B cell (primary cell): ENCODE data around the gene CALN1. TPM values are rescaled to one million over a fixed set of nuclear protein-coding genes. Genes with fewer than 3 reads are reported as not detected.

ENCODE experiments used
- ATAC-seq: fragments of 200-7000 bp; cut with Tn5 transposase; one replicate; pipeline ENCODE4 v1.10.0; 2021; ENCODE audit warnings: low read depth, mild to moderate bottlenecking, moderate number of reproducible peaks, moderate library complexity
- CTCF ChIA-PET: fragments of 350-600 bp; sonication (Branson Sonifier 250); formaldehyde crosslinking; loops from one replicate; lab custom pipeline; 2021; ENCODE audit warnings: antibody characterized with exemption, inconsistent platforms; lab: Charles Lee
- POLR2A ChIA-PET: fragments of 350-600 bp; sonication (Branson Sonifier 250); formaldehyde crosslinking; loops from one replicate; lab custom pipeline; 2021; ENCODE audit warnings: antibody characterized with exemption; lab: Charles Lee
- DNase-seq: peaks from one replicate; pipeline ENCODE4 v3.0.0; 2013
- H2AFZ ChIP-seq: 2 replicates; pipeline ENCODE4 v1.6.1; 2012; ENCODE audit warnings: mild to moderate bottlenecking, low read depth, low read length; ENCODE audit not compliant: insufficient read depth, poor library complexity, severe bottlenecking
- H3K27ac ChIP-seq, 2 donors: 1 replicate in 1 of 2; 2 replicates in 1 of 2; pipeline ENCODE4 v1.5.1; 2012 to 2013; ENCODE audit warnings: low read length in 2 of 2, mild to moderate bottlenecking in 2 of 2, moderate library complexity in 1 of 2
- H3K27me3 ChIP-seq, 4 experiments: fragments of 200-600 bp in 1 of 4; sonication (generic) in 1 of 4; replicated peaks in 1 of 4; 1 replicate in 2 of 4; 2 replicates in 2 of 4; pipeline versions ENCODE4 v1.6.1 to v1.7.0; 2013 to 2016; ENCODE audit warnings: low read length in 3 of 4, mild to moderate bottlenecking in 2 of 4, mixed read lengths in 1 of 4, moderate library complexity in 1 of 4; ENCODE audit not compliant: insufficient read depth in 4 of 4, control insufficient read depth in 3 of 4; ENCODE audit errors: control extremely low read depth in 1 of 4
- H3K36me3 ChIP-seq, 2 experiments: replicated peaks in 1 of 2; 1 replicate in 1 of 2; 2 replicates in 1 of 2; pipeline versions ENCODE4 v1.6.1 to v1.7.1; 2013; ENCODE audit warnings: low read length in 1 of 2; ENCODE audit not compliant: insufficient read depth in 2 of 2, control insufficient read depth in 1 of 2; ENCODE audit errors: control extremely low read depth in 1 of 2, extremely low read depth in 1 of 2
- H3K4me1 ChIP-seq, 2 donors: fragments of 200-600 bp in 1 of 2; sonication (generic) in 1 of 2; 1 replicate in 1 of 2; 2 replicates in 1 of 2; pipeline versions ENCODE4 v1.5.1 to v1.6.1; 2013 to 2017; ENCODE audit warnings: low read length in 2 of 2; ENCODE audit not compliant: control insufficient read depth in 2 of 2, insufficient read depth in 2 of 2
- H3K4me2 ChIP-seq: replicated peaks from 2 replicates; pipeline ENCODE3; 2012; ENCODE audit warnings: mild to moderate bottlenecking, low read depth, low read length; ENCODE audit not compliant: poor library complexity, severe bottlenecking
- H3K4me3 ChIP-seq, 5 experiments: fragments of 200-600 bp in 1 of 5; sonication (generic) in 1 of 5; 1 replicate in 3 of 5; 2 replicates in 2 of 5; pipeline versions ENCODE4 v1.5.1 to v1.7.0; 2011 to 2016; ENCODE audit warnings: low read length in 4 of 5, mild to moderate bottlenecking in 4 of 5, low read depth in 2 of 5, control low read depth in 1 of 5, moderate library complexity in 1 of 5; ENCODE audit not compliant: insufficient read depth in 1 of 5; ENCODE audit errors: control extremely low read depth in 1 of 5, extremely low read depth in 1 of 5
- H3K79me2 ChIP-seq: fragments of 200-600 bp; sonication (generic); one replicate; pipeline ENCODE4 v1.6.0; 2016; ENCODE audit warnings: low read length; ENCODE audit not compliant: control insufficient read depth, insufficient read depth
- H3K9ac ChIP-seq: fragments of 200-600 bp; sonication (generic); 2 replicates; pipeline ENCODE4 v1.6.1; 2017; ENCODE audit warnings: mild to moderate bottlenecking, low read length, moderate library complexity
- H3K9me3 ChIP-seq, 3 donors: one replicate each; pipeline versions ENCODE4 v1.6.1 to v1.7.1; 2013; ENCODE audit warnings: low read length in 2 of 3; ENCODE audit not compliant: control insufficient read depth in 2 of 3, insufficient read depth in 1 of 3; ENCODE audit errors: control extremely low read depth in 1 of 3
- H4K20me1 ChIP-seq: 2 replicates; pipeline ENCODE4 v1.6.0; 2012; ENCODE audit warnings: mild to moderate bottlenecking, low read length; ENCODE audit not compliant: insufficient read depth, control insufficient read depth, poor library complexity, severe bottlenecking
- H3K27ac Mint-ChIP-seq: one replicate; pipeline ENCODE4 v1.8.0; 2021; ENCODE audit warnings: mixed read lengths
- H3K27me3 Mint-ChIP-seq: one replicate; pipeline ENCODE4 v1.8.0; 2021; ENCODE audit warnings: mixed read lengths
- H3K4me1 Mint-ChIP-seq: one replicate; pipeline ENCODE4 v1.8.0; 2021; ENCODE audit warnings: mixed read lengths
- H3K4me3 Mint-ChIP-seq: one replicate; pipeline ENCODE4 v1.8.0; 2021; ENCODE audit warnings: mixed read lengths
- H3K9me3 Mint-ChIP-seq: one replicate; pipeline ENCODE4 v1.8.0; 2022; ENCODE audit warnings: mixed read lengths; ENCODE audit not compliant: insufficient read depth
- CTCF ChIP-seq: fragments of 200-600 bp; IDR thresholded peaks from one replicate; pipeline ENCODE4 v1.8.0; 2022; ENCODE audit warnings: antibody characterized with exemption, mild to moderate bottlenecking
- EZH2 ChIP-seq: IDR thresholded peaks from 2 replicates; pipeline ENCODE4 v1.6.1; 2012; ENCODE audit warnings: borderline replicate concordance, low read depth, mild to moderate bottlenecking, moderate library complexity, low read length; ENCODE audit not compliant: insufficient read depth, poor library complexity, severe bottlenecking
- WGBS: methylation state at CpG from one replicate; pipeline ENCODE4 v1.1.5; 2013; ENCODE audit warnings: missing lambda C conversion rate; ENCODE audit not compliant: insufficient coverage; 5-methylcytosine and 5-hydroxymethylcytosine counted together
- intact Hi-C: fragments of 100-400 bp; cut with micrococcal nuclease; formaldehyde crosslinking; loops from one replicate; pipeline ENCODE4 v1.10.0; 2022
- polyA plus RNA-seq: library from polyadenylated mRNA; depleted of rRNA; stranded (reverse); fragments of >200 nt; gene quantifications from 2 replicates; pipeline ENCODE4 v1.2.3, GENCODE V29; 2012
- small RNA-seq: library from RNA; depleted of rRNA; stranded (forward); fragments of <200 nt; gene quantifications from one replicate; pipeline ENCODE3, GENCODE V24; 2012; ENCODE audit warnings: low replicate concordance, low read depth; ENCODE audit not compliant: insufficient read length
- total RNA-seq, 2 donors: library from RNA; stranded (reverse); fragments of 120-200 nt in 1 of 2; gene quantifications; 1 replicate in 1 of 2; 2 replicates in 1 of 2; pipeline versions ENCODE4 v1.2.3 to v1.2.4, GENCODE V29; 2013 to 2022

CALN1 gene
- total and polyA plus RNA-seq, 2 donors (not counting 1 experiment from before 2014, with no cell fraction given) = not detected

- WGBS = 95% methylated on average over 8 of the region's 9 CpGs
- Histone ChIP-seq H3K9ac (no peak overlapping the region), H3K4me3 (no peak overlapping the region), H3K9me3 (peaks cover 0 to 5% (median 0%) of the 10 kb centered on the region in 3 donors), H3K27ac (no peak overlapping the region), H3K27me3 (peaks cover 0 to 6% (median 0%) of the 10 kb centered on the region in 4 experiments), H4K20me1 (no peaks in the 10 kb centered on the region), H2AFZ (no peak overlapping the region), H3K4me1 (peaks cover 0 to 5% of the 10 kb centered on the region in 2 donors), H3K79me2 (no peaks in the 10 kb centered on the region), H3K36me3 (no peaks in the 10 kb centered on the region), H3K4me2 (no peak overlapping the region)
- ATAC-seq = no peak
- H3K4me3 Mint-ChIP-seq = no peak overlapping the region
- H3K4me1 Mint-ChIP-seq = no peaks in the 10 kb centered on the region
- H3K9me3 Mint-ChIP-seq = no peaks in the 10 kb centered on the region
- H3K27ac Mint-ChIP-seq = no peak overlapping the region
- intact Hi-C loops = no loop called here
- POLR2A ChIA-PET = no interaction called here
- TF ChIP-seq CTCF = no peak
- no peak for TF ChIP-seq EZH2
- CTCF ChIA-PET = interaction anchor here (1.0 kb wide), 1 partner anchor 10 kb away, joined by 3 read pairs; no protein-coding TSS in a partner anchor
- H3K27me3 Mint-ChIP-seq = peaks cover 4% of the 10 kb centered on the region
- DNase-seq = no peak
These were observed 680.4 kb downstream of the CALN1 start for GRCh38 chr7:71731740-71732139.

Small RNA genes within 50 kb of the gene (small RNA-seq; reads per million reads assigned to genes)
- gene AC005011.1 (not detected), gene RNA5SP232 (not detected)
